NCI-H128 (cell line): ENCODE measurements around the gene MED13.
"Not testable (repeated sequence)": the region's sequence is repeated elsewhere in the genome, so short reads cannot be mapped to it uniquely, and the experiment has no call there.

Experiments used
- DNase-seq: peaks from one replicate; lab custom pipeline; 2025; ENCODE audit not compliant: unreplicated experiment; lab: John Stamatoyannopoulos, UW

MED13 gene

DNA sequence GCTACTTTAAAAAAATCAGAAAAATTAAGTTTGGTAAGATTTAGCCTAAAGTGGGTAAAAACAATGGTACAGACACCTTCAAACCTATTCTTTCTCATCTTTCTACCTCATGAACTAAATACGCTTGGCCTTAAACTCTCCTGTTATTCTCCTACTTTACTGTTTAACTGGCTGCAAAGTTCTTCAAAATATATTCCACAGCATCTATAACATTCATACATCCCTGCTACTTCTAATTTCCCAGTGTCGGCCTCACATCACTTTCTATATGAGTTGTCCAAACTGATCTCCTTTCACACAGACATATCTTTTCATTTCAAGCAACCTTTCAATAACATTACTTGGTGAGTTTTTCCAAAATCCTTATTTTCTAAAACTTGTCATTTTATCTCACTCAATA lies 64.0 kb downstream of the MED13 start:
- no peak for DNase-seq

DNA sequence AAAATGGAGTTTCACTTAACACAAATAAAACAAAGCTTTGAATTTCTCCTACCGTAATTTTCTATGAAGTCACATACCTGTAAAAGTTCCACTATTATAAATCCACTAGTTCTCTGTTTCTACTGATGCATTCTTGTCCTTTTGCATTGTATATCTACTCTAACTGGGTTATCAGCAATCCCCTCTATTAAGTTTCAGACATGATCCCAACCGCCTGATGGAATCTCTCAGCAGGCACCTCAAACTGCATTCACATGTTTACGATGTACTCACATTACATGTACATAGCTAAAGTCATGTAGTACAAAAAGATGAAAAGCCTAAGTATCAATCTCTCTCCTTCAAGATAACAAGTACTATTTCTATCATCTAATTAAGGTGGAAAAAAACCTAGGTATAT lies 64.9 kb downstream of the MED13 start:
- no peak for DNase-seq

DNA sequence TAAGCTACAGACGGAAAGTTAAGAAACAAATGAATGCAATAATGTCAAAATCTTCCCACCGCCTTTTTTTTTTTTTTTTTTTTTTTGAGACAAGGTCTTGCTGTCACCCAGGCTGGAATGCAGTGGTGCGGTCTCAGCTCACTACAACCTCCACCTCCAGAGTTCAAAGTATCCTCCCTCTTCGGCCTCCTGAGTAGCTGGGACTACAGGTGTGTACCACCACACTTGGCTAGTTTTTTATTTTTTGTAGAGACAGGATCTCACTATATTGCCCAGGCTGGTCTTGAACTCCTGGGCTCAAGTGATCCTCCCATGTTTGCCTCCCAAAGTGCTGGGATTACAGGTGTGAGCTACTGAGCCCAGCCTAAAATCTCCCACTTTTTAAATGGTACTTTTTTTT lies 66.5 kb downstream of the MED13 start:
- not testable (repeated sequence) for DNase-seq

DNA sequence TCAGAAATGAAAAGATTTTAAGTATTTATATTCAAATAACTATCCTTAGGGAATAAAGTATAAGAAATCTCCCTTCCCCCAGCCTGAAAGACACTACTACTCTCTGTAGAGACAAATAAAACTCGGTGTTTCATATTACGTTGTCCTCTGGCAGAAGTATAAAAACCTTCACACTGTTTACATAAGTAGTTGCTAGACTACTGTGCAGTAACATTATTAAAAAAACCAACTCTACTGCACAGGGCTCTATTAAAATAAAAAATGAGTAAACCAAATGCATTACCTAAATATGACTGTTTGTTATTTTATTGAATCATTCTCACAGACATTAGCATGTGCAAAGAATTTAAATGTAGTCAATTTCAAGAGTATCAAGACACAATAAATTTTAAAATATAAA lies 67.4 kb downstream of the MED13 start:
- no peak for DNase-seq

DNA sequence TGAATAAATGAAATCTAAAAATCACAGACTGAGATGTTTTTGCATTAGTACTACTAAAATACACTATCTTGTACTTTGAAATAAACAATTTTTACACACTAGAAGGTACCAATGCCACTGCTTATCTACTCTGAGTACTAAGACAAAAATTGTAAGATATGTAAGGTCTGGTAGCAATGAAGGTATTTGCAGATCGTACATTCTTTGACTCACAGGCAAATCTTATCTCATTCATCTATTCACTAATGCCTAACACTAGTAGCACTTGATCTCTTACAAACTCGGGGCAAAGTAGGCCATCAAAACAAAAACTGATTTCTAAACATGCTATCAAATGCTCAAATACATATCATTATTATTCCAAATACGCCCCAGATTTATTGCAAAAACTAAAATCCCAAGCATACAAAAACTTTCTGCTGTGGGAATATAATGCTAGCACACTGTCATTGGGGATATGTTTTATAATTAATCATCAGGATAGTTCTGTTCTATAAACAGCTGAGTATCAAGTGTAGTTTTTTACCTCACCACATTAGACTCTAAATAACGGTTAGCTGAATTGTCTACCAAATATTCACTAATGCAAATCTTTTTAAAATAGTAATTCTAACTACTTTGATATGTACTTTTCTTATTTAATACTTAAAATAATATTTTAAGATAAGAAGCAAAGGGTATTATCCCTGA lies 68.0 kb downstream of the MED13 start:
- DNase-seq, result no peak

- DNase-seq, result no peak
These were observed 75.6 kb downstream of the MED13 start for GRCh38 chr17:61989509-61989908.

DNA sequence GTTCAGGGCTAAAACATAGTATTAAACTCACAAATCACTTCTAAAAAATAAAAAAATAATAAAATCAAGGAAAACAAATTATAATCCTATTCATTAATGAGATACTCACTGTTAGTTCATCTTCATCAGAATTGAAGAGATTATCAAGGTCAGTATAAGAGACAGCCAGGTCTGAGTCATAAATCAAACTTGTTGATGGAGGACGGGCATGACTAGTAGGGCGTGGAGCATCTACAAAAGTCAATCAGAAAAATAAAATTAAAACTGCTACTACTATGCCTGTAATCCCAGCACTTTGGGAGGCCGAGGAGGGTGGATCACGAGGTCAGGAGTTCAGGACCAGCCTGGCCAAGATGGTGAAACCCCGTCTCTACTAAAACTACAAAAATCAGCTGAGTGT lies 78.2 kb downstream of the MED13 start:
- DNase-seq, result no peak

DNA sequence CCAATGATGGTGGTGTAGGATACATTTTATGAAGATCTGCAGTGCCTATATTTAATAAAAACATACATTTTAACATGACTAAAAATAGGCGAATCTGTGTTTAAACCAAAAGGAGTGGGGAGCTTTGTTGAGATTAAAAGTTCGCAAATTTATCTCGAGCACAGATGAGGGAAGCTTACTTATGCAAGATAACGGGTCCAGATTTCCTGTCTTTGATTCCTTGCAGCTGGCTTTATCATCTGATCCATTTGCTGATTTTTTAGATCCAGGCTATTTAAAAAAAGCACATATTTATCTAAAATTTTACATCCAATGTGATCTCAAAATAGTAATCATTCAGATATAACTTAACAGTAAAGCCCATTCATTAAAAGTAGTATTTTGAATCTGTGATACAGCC lies 80.3 kb downstream of the MED13 start:
- DNase-seq, result no peak

DNA sequence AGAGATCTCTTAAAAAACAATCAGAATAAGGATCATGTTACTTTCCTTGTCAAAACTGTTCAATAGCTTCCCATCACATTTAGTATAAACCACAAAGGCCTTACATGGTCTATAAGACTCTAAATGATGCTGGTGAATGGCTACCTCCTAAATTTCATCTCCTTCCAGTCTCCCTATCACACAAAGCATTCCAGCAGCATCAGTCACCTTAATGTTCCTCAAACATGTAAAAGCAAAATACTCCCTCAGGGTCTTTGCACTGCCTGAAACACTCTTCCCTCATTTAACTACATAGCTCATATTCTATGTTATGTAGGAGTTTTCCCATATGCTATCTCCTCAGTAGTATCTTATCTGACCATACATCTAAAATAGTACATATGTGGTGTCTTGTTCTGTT lies 83.8 kb downstream of the MED13 start:
- DNase-seq, result no peak

- DNase-seq, result no peak
These were observed 84.5 kb downstream of the MED13 start for GRCh38 chr17:61980535-61980934.

GRCh38 chr17:61974115-61974514 lies 91.0 kb downstream of the MED13 start:
- DNase-seq, result no peak

GRCh38 chr17:61972311-61972710 lies 92.8 kb downstream of the MED13 start:
- no peak for DNase-seq

GRCh38 chr17:61970030-61970429 lies 95.0 kb downstream of the MED13 start:
- DNase-seq, result no peak

GRCh38 chr17:61968757-61969156 lies 96.3 kb downstream of the MED13 start:
- DNase-seq, result no peak

DNA sequence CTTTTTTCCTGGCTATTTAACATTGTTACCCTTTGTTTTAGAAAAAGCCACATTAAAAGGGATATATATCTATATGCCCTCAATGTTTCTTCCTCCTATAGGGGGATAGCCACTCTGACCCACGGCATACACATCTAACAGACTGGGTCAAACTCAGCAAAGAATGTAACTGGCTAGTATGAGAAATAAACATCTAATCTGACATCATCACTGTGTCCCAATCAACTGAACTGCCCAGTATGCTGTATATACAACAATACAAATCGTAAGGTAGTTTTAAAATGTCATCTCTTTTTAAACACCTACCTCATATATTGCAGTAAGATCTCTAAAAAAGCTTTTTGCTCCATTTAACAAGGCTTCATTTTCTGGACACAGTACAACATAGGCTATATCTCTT lies 97.3 kb downstream of the MED13 start:
- no peak for DNase-seq

DNA sequence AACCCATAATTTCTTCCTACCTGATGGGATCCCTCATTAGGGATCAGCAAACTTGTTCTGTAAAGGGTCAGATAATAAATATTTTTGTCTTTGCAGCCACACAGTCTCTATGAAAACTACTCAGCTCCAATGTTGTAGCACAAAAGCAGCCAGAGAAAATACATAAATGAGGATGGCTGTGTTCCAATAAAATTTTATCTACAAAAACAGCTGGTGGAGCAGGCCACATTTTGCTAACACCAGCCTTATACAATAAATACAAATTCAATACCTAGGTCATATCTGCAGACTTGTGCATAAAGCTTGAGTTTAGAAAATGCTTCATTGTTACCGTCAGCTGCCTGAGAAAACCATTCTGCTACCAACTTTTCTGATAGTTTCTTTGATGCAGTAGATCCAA lies 98.9 kb downstream of the MED13 start:
- no peak for DNase-seq

GRCh38 chr17:61955619-61956018 lies 109.5 kb downstream of the MED13 start:
- DNase-seq, result no peak

- DNase-seq, result no peak
These were observed 117.6 kb downstream of the MED13 start for GRCh38 chr17:61947367-61948078.

DNA sequence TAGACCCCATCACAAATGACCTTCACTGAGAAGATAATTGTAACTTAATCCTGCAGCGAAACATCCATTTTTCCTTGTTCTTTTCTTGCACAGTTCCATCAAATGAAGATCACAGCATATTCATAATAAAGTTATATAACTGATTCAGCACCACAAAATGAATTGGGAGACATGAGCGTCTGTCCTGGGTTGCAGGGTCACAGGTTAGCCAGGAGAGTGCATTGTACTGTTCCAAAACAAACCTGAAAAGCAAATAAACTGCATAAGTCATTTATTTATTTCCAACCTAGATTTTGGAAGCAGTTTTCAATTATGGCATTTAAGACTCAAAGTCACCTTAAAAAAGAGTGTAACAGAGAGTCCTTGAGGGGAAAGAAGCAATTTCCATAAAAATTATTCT lies 118.7 kb downstream of the MED13 start:
- no peak for DNase-seq

DNA sequence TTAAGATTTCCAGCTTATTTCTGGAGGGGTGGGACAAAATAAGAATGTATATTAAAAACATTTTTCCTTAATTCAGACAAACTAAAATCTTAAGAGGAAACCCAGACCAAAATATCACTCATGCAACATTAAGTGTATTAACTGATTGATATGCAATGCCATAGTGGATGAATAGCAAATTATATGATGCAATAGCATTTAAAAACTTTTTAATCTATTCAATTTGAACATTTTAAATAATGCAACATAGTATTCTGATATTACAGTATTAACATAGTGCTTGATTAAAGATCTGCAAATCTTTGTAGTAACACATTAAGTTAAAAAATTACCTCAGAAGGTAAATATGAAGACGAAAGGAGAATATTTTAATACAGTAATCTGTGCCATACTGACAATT lies 122.0 kb downstream of the MED13 start:
- DNase-seq, result no peak

- DNase-seq, result no peak
These were observed 123.0 kb downstream of the MED13 start for GRCh38 chr17:61942085-61942484.

DNA sequence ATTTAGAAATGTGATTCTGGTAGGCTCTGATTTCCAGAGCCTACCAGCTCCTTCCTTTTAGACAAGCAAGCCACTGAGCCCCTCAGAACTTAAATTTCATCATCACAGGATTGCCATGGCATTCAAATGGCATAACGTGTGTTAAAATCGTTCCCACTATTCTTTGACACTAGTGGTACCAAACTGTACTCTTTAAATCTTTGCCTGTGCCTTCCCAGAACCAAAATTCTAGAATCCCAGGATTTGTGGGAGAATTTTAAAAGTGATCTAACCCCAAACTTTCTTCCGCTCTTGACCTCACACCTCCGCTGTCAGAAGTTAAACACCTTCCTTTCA lies 137.0 kb downstream of the MED13 start:
- DNase-seq, result no peak
